Esophagus squamous epithelium (tissue), 5 donors: ENCODE data around the gene CFAP99. TPM values are rescaled to one million over a fixed set of nuclear protein-coding genes. Genes with fewer than 3 reads are reported as not detected.

Experiments
- DNase-seq: peaks from one replicate; lab custom pipeline; 2025; lab: John Stamatoyannopoulos, UW
- H3K27ac ChIP-seq, 4 donors: fragments of 200-600 bp; sonication (generic); one replicate each; pipeline ENCODE4 v1.5.1; 2016 to 2019; ENCODE audit warnings: mild to moderate bottlenecking in 1 of 4
- H3K27me3 ChIP-seq, 4 donors: fragments of 200-600 bp; sonication (generic); 1 replicate in 3 of 4; 2 replicates in 1 of 4; pipeline versions ENCODE4 v1.5.1 to v1.6.0; 2017 to 2021; ENCODE audit warnings: antibody characterized with exemption in 1 of 4
- H3K36me3 ChIP-seq, 3 donors: fragments of 200-600 bp; sonication (generic); one replicate each; pipeline ENCODE4 v1.5.1; 2016 to 2019
- H3K4me1 ChIP-seq, 3 donors: fragments of 200-600 bp; sonication (generic); one replicate each; pipeline ENCODE4 v1.5.1; 2017 to 2019
- H3K4me3 ChIP-seq, 4 donors: fragments of 200-600 bp; sonication (generic); 1 replicate in 3 of 4; 2 replicates in 1 of 4; pipeline ENCODE4 v1.5.1; 2016 to 2019; ENCODE audit warnings: mild to moderate bottlenecking in 2 of 4, moderate library complexity in 1 of 4
- H3K9me3 ChIP-seq, 3 donors: fragments of 200-600 bp; sonication (generic); one replicate each; pipeline ENCODE4 v1.5.1; 2016 to 2019
- POLR2A ChIP-seq, 4 donors: fragments of 450-650 bp; IDR thresholded peaks; one replicate each; pipeline ENCODE4 v1.6.1; 2017; ENCODE audit warnings: antibody characterized with exemption in 4 of 4, mild to moderate bottlenecking in 4 of 4, moderate library complexity in 3 of 4
- WGBS, 2 donors: methylation state at CpG; one replicate each; pipeline ENCODE4 v1.1.5; 2018; 5-methylcytosine and 5-hydroxymethylcytosine counted together
- intact Hi-C: fragments of 100-400 bp; cut with DNase I; formaldehyde crosslinking; loops from one replicate; pipeline ENCODE4 v1.15.0; 2022
- total RNA-seq, 4 donors: library from RNA; depleted of rRNA; stranded (reverse); fragments of >200 nt; gene quantifications; one replicate each; pipeline ENCODE4 v1.1.0, GENCODE V29; 2016
- TF ChIP-seq, protein P1 (sequence below), 6 experiments: fragments of 450-650 bp in 4 of 6; fragments of 200-600 bp in 2 of 6; sonication (generic) in 2 of 6; IDR thresholded peaks; one replicate each; pipeline ENCODE4 v1.5.1; 2016 to 2019; ENCODE audit warnings: antibody characterized with exemption in 6 of 6, mild to moderate bottlenecking in 4 of 6, moderate library complexity in 4 of 6
- donor health status: DM: yes; HTN: yes; CAD: no.

Gene CFAP99
- total RNA-seq, 4 donors from 2014 or later: 0.11 TPM; not detected in 3

DNA sequence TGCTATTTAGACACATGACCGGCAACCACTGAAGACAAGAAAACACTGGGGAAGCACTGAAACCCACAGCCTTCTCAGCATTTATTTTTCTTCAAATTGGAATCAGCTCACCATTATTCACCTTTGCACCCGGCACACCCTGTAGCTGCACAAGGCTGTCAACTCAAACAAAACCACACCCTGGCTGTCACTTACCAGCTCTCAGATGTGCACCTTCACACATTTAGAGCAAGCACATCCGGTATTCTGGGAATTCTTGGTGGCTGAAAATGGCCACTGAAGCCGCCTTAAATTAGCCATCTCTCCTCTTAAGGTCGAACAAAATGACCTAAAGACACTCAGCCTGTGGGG is 6.2 kb upstream of the CFAP99 start:
- TF ChIP-seq, protein P1, sequence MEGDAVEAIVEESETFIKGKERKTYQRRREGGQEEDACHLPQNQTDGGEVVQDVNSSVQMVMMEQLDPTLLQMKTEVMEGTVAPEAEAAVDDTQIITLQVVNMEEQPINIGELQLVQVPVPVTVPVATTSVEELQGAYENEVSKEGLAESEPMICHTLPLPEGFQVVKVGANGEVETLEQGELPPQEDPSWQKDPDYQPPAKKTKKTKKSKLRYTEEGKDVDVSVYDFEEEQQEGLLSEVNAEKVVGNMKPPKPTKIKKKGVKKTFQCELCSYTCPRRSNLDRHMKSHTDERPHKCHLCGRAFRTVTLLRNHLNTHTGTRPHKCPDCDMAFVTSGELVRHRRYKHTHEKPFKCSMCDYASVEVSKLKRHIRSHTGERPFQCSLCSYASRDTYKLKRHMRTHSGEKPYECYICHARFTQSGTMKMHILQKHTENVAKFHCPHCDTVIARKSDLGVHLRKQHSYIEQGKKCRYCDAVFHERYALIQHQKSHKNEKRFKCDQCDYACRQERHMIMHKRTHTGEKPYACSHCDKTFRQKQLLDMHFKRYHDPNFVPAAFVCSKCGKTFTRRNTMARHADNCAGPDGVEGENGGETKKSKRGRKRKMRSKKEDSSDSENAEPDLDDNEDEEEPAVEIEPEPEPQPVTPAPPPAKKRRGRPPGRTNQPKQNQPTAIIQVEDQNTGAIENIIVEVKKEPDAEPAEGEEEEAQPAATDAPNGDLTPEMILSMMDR (IDR thresholded peaks at IDR 0.05): no peak
- TF ChIP-seq POLR2A (IDR thresholded peaks at IDR 0.05): no peak
- Histone ChIP-seq H3K9me3 (no peaks in the 10 kb centered on the region), H3K4me1 (peaks cover 28 to 56% (median 40%) of the 10 kb centered on the region in 3 donors), H3K27me3 (peaks cover 0 to 22% (median 0%) of the 10 kb centered on the region in 4 donors), H3K4me3 (peak overlapping the region in 3 of 4 donors; percentile 26 to 60 (median 29)), H3K27ac (peak overlapping the region; percentile 77 to 91 (median 84)), H3K36me3 (no peaks in the 10 kb centered on the region)
- intact Hi-C loops: loop anchor here (10.0 kb wide), 1 partner anchor 158 kb away; no protein-coding TSS in a partner anchor
- DNase-seq: no peak
- 29 to 33% methylated on average over 4 to 5 of the region's 5 CpGs for WGBS, 2 donors

DNA sequence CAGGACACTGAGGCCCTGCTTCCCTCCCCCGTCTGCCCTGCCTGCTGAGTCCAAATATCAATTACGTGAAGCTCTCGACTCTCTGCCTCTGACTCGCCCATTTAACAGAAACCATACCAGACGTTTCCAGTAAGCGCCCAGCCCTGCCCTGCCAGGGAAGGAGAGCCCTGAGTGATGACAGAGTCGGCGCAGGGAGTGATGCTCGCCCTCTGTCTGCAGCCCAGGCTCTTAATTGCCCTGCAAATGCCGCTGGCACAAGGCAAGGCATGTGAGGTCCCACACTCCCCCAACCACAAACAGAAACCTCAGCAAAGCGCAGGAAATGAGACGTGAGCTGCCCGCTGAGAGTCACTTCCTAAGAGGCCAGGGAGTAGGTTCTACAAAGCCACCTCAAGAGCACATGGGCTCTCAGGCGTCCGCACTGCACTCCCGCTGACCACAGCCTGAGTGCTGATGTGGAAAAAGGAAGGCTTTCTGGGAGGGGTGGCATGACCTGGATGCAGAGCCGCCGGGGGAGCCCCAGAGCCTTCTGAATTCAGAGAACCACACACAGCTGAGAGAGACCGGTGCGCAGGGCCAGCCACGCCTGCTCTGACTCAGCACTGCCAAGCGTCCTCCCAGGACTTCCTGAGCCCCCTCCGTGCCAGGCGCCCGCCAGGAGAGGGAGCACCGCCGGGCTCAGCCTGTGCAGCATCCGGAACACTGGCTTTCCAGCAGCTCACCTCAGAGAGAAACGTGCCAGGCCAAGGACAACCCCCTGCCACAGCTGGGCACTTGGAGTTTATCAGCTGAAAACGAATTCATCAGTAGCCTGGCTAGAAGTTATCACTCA is 5.7 kb upstream of the CFAP99 start:
- 5 to 17% methylated on average over 10 to 16 of the region's 30 CpGs for WGBS, 2 donors
- Histone ChIP-seq H3K9me3 (no peaks in the 10 kb centered on the region), H3K36me3 (no peaks in the 10 kb centered on the region), H3K4me3 (peak overlapping the region; percentile 11 to 60 (median 28)), H3K27me3 (peaks cover 0 to 28% (median 0%) of the 10 kb centered on the region in 4 donors), H3K27ac (peak overlapping the region; percentile 77 to 91 (median 84)), H3K4me1 (peaks cover 32 to 62% (median 40%) of the 10 kb centered on the region in 3 donors)
- intact Hi-C loops: loop anchor here (10.0 kb wide), 1 partner anchor 158 kb away; no protein-coding TSS in a partner anchor
- TF ChIP-seq, protein P1 (IDR thresholded peaks at IDR 0.05): peak in 5 of 6 experiments; percentile 23 to 54 (median 39)
- peak in 2 of 4 donors; percentile 25 to 27 for TF ChIP-seq POLR2A (IDR thresholded peaks at IDR 0.05)
- peak; percentile 64 for DNase-seq

DNA sequence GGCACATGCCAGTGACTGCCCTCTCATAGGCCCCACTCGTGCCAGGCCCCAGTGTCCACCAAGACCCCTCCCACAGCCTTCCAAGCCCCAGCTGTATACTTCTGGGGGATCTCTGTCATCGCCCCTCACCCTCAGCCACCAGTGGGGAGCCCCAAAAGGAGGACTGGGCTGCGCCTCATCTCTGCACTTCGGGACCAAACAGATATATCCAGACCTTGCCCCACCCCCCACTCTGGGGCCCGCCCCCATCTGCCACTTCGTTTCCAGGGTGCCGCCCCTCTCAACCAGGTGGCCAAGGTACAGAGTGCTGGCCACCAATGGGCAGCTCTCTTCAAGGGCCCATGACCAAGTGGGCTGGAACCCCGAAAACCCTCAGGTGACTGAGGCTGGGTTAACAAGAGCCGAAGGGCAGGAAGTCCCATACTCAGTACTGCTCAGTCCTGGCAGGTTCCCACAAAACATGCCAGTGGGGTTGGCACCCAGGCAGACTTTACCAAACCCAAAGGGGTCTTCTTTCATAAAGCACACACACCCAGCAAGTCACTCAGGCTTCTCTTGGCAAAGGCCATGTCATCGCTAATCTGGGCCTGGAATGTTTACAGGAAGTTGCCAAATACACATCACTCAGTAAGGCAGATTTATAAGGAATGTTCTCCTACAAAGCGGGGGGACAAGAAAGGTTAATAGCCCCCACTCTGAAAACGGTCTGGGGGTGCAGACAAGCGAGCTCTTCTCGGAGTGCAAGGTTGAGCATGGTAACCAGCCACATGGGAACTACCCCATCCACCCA is 4.7 kb upstream of the CFAP99 start:
- intact Hi-C loops: loop anchor here (10.0 kb wide), 1 partner anchor 159 kb away; no protein-coding TSS in a partner anchor
- 53 to 56% methylated on average over 8 to 9 of the region's 14 CpGs for WGBS, 2 donors
- Histone ChIP-seq H3K36me3 (no peaks in the 10 kb centered on the region), H3K9me3 (no peaks in the 10 kb centered on the region), H3K4me3 (peak overlapping the region in 2 of 4 donors; percentile 29 to 60), H3K4me1 (peaks cover 33 to 64% (median 40%) of the 10 kb centered on the region in 3 donors), H3K27me3 (peaks cover 0 to 32% (median 0%) of the 10 kb centered on the region in 4 donors), H3K27ac (peak overlapping the region; percentile 77 to 91 (median 84))
- no peak for TF ChIP-seq POLR2A (IDR thresholded peaks at IDR 0.05)
- TF ChIP-seq, protein P1 (IDR thresholded peaks at IDR 0.05): no peak
- DNase-seq: no peak

DNA sequence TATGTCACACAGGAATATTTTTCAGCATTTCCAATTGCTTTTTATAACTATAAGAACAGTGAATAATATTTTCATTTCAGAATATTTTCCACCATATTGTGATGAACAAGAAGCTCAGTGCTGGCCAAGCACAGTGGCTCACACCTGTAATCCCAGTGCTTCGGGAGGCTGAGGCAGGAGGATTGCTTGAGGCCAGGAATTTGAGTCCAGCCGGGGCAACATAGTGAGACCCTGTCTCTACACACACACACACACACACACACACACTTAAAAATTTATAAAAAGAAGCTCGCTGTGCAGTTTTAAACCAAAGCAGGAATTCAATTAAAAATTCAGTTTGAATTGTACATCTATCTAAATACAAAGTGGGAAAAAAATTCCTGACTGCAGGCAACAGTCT is 3.5 kb upstream of the CFAP99 start:
- Histone ChIP-seq H3K36me3 (no peaks in the 10 kb centered on the region), H3K27ac (peak overlapping the region in 1 of 4 donors; percentile 18), H3K4me1 (peaks cover 39 to 72% (median 46%) of the 10 kb centered on the region in 3 donors), H3K4me3 (no peak overlapping the region), H3K9me3 (no peaks in the 10 kb centered on the region), H3K27me3 (peaks cover 0 to 42% (median 0%) of the 10 kb centered on the region in 4 donors)
- intact Hi-C loops: loop anchor here (10.0 kb wide), 1 partner anchor 160 kb away; no protein-coding TSS in a partner anchor
- WGBS, 2 donors: 84 to 96% methylated on average over 3 of the region's 3 CpGs
- DNase-seq: no peak
- TF ChIP-seq POLR2A (IDR thresholded peaks at IDR 0.05): no peak
- TF ChIP-seq, protein P1 (IDR thresholded peaks at IDR 0.05): no peak
